Uterus (tissue), 4 donors: Measurements from ENCODE around the gene ANKDD1B. TPM values are rescaled to one million over a fixed set of nuclear protein-coding genes. Genes with fewer than 3 reads are reported as not detected.
A peak's percentile ranks its signal among the peaks of the same experiment; 100 is the strongest.

Source experiments
- DNase-seq, 2 donors: peaks; one replicate each; pipeline ENCODE4 v3.0.0-alpha.2; 2019 to 2020
- H3K27ac ChIP-seq, 2 donors: fragments of 200-600 bp; sonication (generic); 1 replicate in 1 of 2; 2 replicates in 1 of 2; pipeline ENCODE4 v1.5.1; 2016 to 2018
- H3K27me3 ChIP-seq, 2 donors: fragments of 200-600 bp; sonication (generic); one replicate each; pipeline ENCODE4 v1.5.1; 2018 to 2019; ENCODE audit warnings: control low read depth in 1 of 2
- H3K36me3 ChIP-seq, 2 donors: fragments of 200-600 bp; sonication (generic); one replicate each; pipeline ENCODE4 v1.5.1; 2019; ENCODE audit warnings: control low read depth in 1 of 2
- H3K4me1 ChIP-seq, 2 donors: fragments of 200-600 bp; sonication (generic); one replicate each; pipeline ENCODE4 v1.5.1; 2018 to 2019; ENCODE audit warnings: control low read depth in 1 of 2
- H3K4me3 ChIP-seq, 2 donors: fragments of 200-600 bp; sonication (generic); 1 replicate in 1 of 2; 2 replicates in 1 of 2; pipeline ENCODE4 v1.5.1; 2018 to 2019; ENCODE audit warnings: mild to moderate bottlenecking in 1 of 2
- H3K9me3 ChIP-seq, 2 donors: fragments of 200-600 bp; sonication (generic); one replicate each; pipeline ENCODE4 v1.5.1; 2019; ENCODE audit warnings: control low read depth in 1 of 2
- POLR2A ChIP-seq, 2 donors: fragments of 450-650 bp; IDR thresholded peaks; one replicate each; pipeline ENCODE4 v1.6.1; 2016; ENCODE audit warnings: antibody characterized with exemption in 2 of 2, mild to moderate bottlenecking in 1 of 2, moderate library complexity in 1 of 2
- intact Hi-C: fragments of 100-400 bp; cut with DNase I; formaldehyde crosslinking; loops from one replicate; pipeline ENCODE4 v1.15.1; 2023; ENCODE audit warnings: low total_unique reads
- total RNA-seq, 4 donors: library from RNA; depleted of rRNA in 3 of 4; stranded (reverse); fragments of >200 nt in 3 of 4; gene quantifications; one replicate each; pipeline versions ENCODE4 v1.1.0 to v1.2.4, GENCODE V29; 2014 to 2023
- TF ChIP-seq, protein P1 (sequence below), 4 experiments: fragments of 200-600 bp in 2 of 4; fragments of 450-650 bp in 2 of 4; sonication (generic) in 2 of 4; IDR thresholded peaks; one replicate each; pipeline ENCODE4 v1.5.1; 2016 to 2019; ENCODE audit warnings: antibody characterized with exemption in 4 of 4, mild to moderate bottlenecking in 2 of 4, moderate library complexity in 1 of 4
- donor health status: DM: yes; HTN: yes; CAD: no.

Gene ANKDD1B
- total RNA-seq, 4 donors from 2014 or later: 1.1 to 1.2 TPM; not detected in 2

GRCh38 chr5:75653521-75653920 is 42.3 kb downstream of the ANKDD1B start:
- H3K4me1 ChIP-seq: no peaks in the 10 kb centered on the region
- no peak overlapping the region for H3K27ac ChIP-seq
- no peak for TF ChIP-seq POLR2A (IDR thresholded peaks at IDR 0.05)
- TF ChIP-seq, protein P1, sequence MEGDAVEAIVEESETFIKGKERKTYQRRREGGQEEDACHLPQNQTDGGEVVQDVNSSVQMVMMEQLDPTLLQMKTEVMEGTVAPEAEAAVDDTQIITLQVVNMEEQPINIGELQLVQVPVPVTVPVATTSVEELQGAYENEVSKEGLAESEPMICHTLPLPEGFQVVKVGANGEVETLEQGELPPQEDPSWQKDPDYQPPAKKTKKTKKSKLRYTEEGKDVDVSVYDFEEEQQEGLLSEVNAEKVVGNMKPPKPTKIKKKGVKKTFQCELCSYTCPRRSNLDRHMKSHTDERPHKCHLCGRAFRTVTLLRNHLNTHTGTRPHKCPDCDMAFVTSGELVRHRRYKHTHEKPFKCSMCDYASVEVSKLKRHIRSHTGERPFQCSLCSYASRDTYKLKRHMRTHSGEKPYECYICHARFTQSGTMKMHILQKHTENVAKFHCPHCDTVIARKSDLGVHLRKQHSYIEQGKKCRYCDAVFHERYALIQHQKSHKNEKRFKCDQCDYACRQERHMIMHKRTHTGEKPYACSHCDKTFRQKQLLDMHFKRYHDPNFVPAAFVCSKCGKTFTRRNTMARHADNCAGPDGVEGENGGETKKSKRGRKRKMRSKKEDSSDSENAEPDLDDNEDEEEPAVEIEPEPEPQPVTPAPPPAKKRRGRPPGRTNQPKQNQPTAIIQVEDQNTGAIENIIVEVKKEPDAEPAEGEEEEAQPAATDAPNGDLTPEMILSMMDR (IDR thresholded peaks at IDR 0.05): no peak
- intact Hi-C loops: no loop called here
- H3K27me3 ChIP-seq: no peaks in the 10 kb centered on the region
- H3K4me3 ChIP-seq: no peak overlapping the region
- no peaks in the 10 kb centered on the region for H3K9me3 ChIP-seq
- H3K36me3 ChIP-seq: no peaks in the 10 kb centered on the region
- no peak for DNase-seq

DNA sequence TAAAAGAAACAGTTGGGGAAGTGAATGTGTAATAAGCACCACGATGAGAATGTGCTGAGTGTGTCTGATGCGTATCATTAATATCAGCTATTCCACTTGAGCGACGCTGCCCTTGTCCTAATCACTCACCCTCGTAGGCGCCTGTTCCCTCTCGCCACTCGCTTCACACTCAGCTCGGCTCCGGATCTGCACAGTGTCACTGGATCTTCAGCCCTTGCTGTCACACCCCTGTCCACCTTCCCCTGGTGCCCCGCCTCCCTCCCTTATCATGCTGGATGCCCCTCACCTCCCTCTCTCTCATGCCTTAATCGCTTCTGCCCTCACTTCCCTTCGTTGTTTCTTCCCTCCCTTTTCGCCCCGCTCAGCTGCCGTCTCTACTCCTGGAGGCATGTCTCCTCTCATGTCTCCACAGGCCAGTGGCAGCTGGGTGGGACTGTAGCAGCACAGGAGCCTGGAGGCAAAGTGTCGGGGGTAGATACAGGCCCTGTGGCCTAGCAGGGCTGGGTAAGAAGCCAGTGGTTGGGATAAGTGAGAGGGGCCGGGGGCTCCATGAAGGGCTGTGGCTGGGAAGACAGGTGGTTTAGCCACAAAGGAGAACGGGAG is 43.5 kb downstream of the ANKDD1B start:
- intact Hi-C loops: no loop called here
- no peak overlapping the region for H3K4me3 ChIP-seq
- no peaks in the 10 kb centered on the region for H3K9me3 ChIP-seq
- no peaks in the 10 kb centered on the region for H3K27me3 ChIP-seq
- TF ChIP-seq, protein P1 (IDR thresholded peaks at IDR 0.05): no peak
- TF ChIP-seq POLR2A (IDR thresholded peaks at IDR 0.05): no peak
- no peak overlapping the region for H3K27ac ChIP-seq
- no peaks in the 10 kb centered on the region for H3K4me1 ChIP-seq
- no peak for DNase-seq
- no peaks in the 10 kb centered on the region for H3K36me3 ChIP-seq

- intact Hi-C loops: no loop called here
- Histone ChIP-seq H3K4me1 (no peaks in the 10 kb centered on the region), H3K4me3 (peak overlapping the region; percentile 27 to 31), H3K27me3 (no peaks in the 10 kb centered on the region), H3K27ac (peak overlapping the region; percentile 23 to 38), H3K36me3 (no peaks in the 10 kb centered on the region), H3K9me3 (no peaks in the 10 kb centered on the region)
- DNase-seq: no peak
- TF ChIP-seq POLR2A (IDR thresholded peaks at IDR 0.05): no peak
- TF ChIP-seq, protein P1 (IDR thresholded peaks at IDR 0.05): no peak
Observed at GRCh38 chr5:75656311-75657003, 45.2 kb downstream of the ANKDD1B start.

DNA sequence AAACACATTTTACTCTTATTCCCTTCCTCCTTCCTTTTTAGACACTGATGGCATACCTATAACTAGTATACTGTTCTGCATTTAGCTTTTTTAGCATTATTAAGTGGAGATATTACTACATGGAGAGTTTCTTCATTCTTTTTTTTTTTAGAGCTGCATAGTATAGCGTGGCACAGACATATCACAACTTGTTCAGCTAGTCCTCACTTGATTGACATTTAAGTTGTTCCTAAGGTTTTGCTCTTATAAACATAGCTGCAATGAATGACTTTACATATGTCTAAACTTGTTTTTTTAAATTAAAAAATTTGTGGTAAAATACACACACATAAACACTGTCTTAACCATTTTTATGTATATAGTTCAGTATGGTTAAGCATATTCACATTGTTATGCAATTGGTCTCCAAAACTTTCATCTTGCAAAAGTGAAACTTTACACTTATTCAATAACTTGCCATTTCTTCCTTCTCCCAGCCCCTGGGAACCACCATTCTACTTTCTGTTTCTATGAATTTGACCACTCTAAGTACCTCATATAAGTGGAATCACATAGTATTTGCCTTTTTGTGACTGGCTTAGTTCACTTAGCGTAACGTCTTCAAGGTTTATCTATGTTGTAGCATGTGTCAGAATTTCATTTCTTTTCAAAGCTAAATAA is 48.7 kb downstream of the ANKDD1B start:
- Histone ChIP-seq H3K4me1 (no peaks in the 10 kb centered on the region), H3K4me3 (no peak overlapping the region), H3K9me3 (no peaks in the 10 kb centered on the region), H3K36me3 (no peaks in the 10 kb centered on the region), H3K27me3 (no peaks in the 10 kb centered on the region), H3K27ac (no peak overlapping the region)
- TF ChIP-seq, protein P1 (IDR thresholded peaks at IDR 0.05): no peak
- TF ChIP-seq POLR2A (IDR thresholded peaks at IDR 0.05): no peak
- no peak for DNase-seq
- intact Hi-C loops: no loop called here
